NCI-H82 treated with DMSO at 0.1 percent for 48 hours (cell line): Measurements from ENCODE around the gene MLLT3.
A peak's percentile ranks its signal among the peaks of the same experiment; 100 is the strongest.

Source experiments
- DNase-seq: peaks from one replicate; lab custom pipeline; 2025; ENCODE audit not compliant: unreplicated experiment; lab: John Stamatoyannopoulos, UW

Gene MLLT3

GRCh38 chr9:20480249-20480648, 142.1 kb downstream of the MLLT3 start:
- no peak for DNase-seq

GRCh38 chr9:20479419-20480155, 142.7 kb downstream of the MLLT3 start:
- no peak for DNase-seq

GRCh38 chr9:20478786-20479185, 143.5 kb downstream of the MLLT3 start:
- DNase-seq, result no peak

- no peak for DNase-seq
These were observed 144.2 kb downstream of the MLLT3 start for GRCh38 chr9:20477940-20478620.

GRCh38 chr9:20476912-20477521, 145.3 kb downstream of the MLLT3 start:
- no peak for DNase-seq

- no peak for DNase-seq
These were observed 147.8 kb downstream of the MLLT3 start for GRCh38 chr9:20474496-20474895.

- DNase-seq, result no peak
These were observed 148.7 kb downstream of the MLLT3 start for GRCh38 chr9:20473515-20474013.

- DNase-seq, result no peak
These were observed 149.8 kb downstream of the MLLT3 start for GRCh38 chr9:20472342-20473045.

- no peak for DNase-seq
These were observed 155.8 kb downstream of the MLLT3 start for GRCh38 chr9:20466328-20467008.

GRCh38 chr9:20464242-20464641, 158.1 kb downstream of the MLLT3 start:
- no peak for DNase-seq

GRCh38 chr9:20463823-20464222, 158.5 kb downstream of the MLLT3 start:
- no peak for DNase-seq

GRCh38 chr9:20462410-20462809, 159.9 kb downstream of the MLLT3 start:
- DNase-seq, result no peak

GRCh38 chr9:20447291-20447690, 175.0 kb downstream of the MLLT3 start:
- no peak for DNase-seq

- no peak for DNase-seq
These were observed 176.1 kb downstream of the MLLT3 start for GRCh38 chr9:20446248-20446647.

GRCh38 chr9:20442461-20443319, 179.6 kb downstream of the MLLT3 start:
- DNase-seq, result peak; percentile 84

- DNase-seq, result peak; percentile 7
These were observed 180.4 kb downstream of the MLLT3 start for GRCh38 chr9:20441711-20442423.

GRCh38 chr9:20441166-20441565, 181.1 kb downstream of the MLLT3 start:
- DNase-seq, result no peak

- DNase-seq, result no peak
These were observed 184.8 kb downstream of the MLLT3 start for GRCh38 chr9:20437476-20437875.

GRCh38 chr9:20436476-20437195, 185.7 kb downstream of the MLLT3 start:
- DNase-seq, result no peak
